HPDE6-E6E7 (cell line): ENCODE data around the gene EED.

Experiments used
- DNase-seq: peaks from one replicate; pipeline ENCODE4 v3.0.0; 2011; ENCODE audit warnings: missing footprints; ENCODE audit errors: extremely low spot score

EED gene

GRCh38 chr11:86244522-86245368, at the start of gene EED:
Gene EED (plus strand): TSS chr11:86244753. CDS start chr11:86245230, 477 bp downstream.
- peak; percentile 88 for DNase-seq

- no peak for DNase-seq
Measured at GRCh38 chr11:86194998-86195397, 49.6 kb upstream of the EED start.

- DNase-seq: no peak
Measured at GRCh38 chr11:86196085-86196696, 48.4 kb upstream of the EED start.

- no peak for DNase-seq
Measured at GRCh38 chr11:86196913-86197312, 47.6 kb upstream of the EED start.

GRCh38 chr11:86197448-86197847, 47.1 kb upstream of the EED start:
- no peak for DNase-seq

- no peak for DNase-seq
Measured at GRCh38 chr11:86198139-86198538, 46.4 kb upstream of the EED start.

GRCh38 chr11:86199354-86199753, 45.2 kb upstream of the EED start:
- DNase-seq: no peak

GRCh38 chr11:86201371-86201884, 43.1 kb upstream of the EED start:
- no peak for DNase-seq

- DNase-seq: no peak
Measured at GRCh38 chr11:86202013-86202336, 42.6 kb upstream of the EED start.

GRCh38 chr11:86204356-86204755, 40.2 kb upstream of the EED start:
- DNase-seq: no peak

GRCh38 chr11:86205421-86206336, 38.9 kb upstream of the EED start:
- DNase-seq: no peak

- DNase-seq: no peak
Measured at GRCh38 chr11:86206337-86206695, 38.2 kb upstream of the EED start.

- no peak for DNase-seq
Measured at GRCh38 chr11:86207413-86207812, 37.1 kb upstream of the EED start.

- no peak for DNase-seq
Measured at GRCh38 chr11:86208572-86208971, 36.0 kb upstream of the EED start.

- DNase-seq: no peak
Measured at GRCh38 chr11:86209806-86210657, 34.5 kb upstream of the EED start.

- no peak for DNase-seq
Measured at GRCh38 chr11:86210898-86211297, 33.7 kb upstream of the EED start.

- DNase-seq: peak; percentile 23
Measured at GRCh38 chr11:86211619-86212018, 32.9 kb upstream of the EED start.

GRCh38 chr11:86212019-86212611, 32.4 kb upstream of the EED start:
- no peak for DNase-seq

GRCh38 chr11:86214710-86215109, 29.8 kb upstream of the EED start:
- DNase-seq: peak; percentile 21

GRCh38 chr11:86218125-86219084, 26.1 kb upstream of the EED start:
- peak; percentile 72 for DNase-seq
